IMR-90 (cell line): ENCODE results near the gene EPB41L5. TPM values are rescaled to one million over a fixed set of nuclear protein-coding genes. Genes with fewer than 3 reads are reported as not detected.

Source experiments
- ATAC-seq: fragments of 200-7000 bp; cut with Tn5 transposase; 2 replicates; pipeline ENCODE4 v1.9.1; 2020; ENCODE audit warnings: low read depth, mild to moderate bottlenecking, moderate library complexity
- BruUV-seq: library from RNA; stranded (reverse); fragments of 400-500 nt; replicated peaks from 2 replicates; lab custom pipeline; 2021; lab: Mats Ljungman, UMichigan
- CTCF ChIA-PET: fragments of 300-600 bp; formaldehyde crosslinking; extraction: SDS; loops from one replicate; lab custom pipeline; 2021; ENCODE audit warnings: antibody characterized with exemption; lab: Yijun Ruan, JAX
- POLR2A ChIA-PET: fragments of 300-600 bp; sonication (Branson Sonifier 250); formaldehyde crosslinking; loops from one replicate; lab custom pipeline; 2022; ENCODE audit warnings: antibody characterized with exemption; ENCODE audit not compliant: unreplicated experiment; lab: Charles Lee
- DNase-seq: peaks from one replicate; pipeline ENCODE4 v3.0.0; 2013
- H2AFZ ChIP-seq: replicated peaks from 2 replicates; pipeline ENCODE3; 2013; ENCODE audit warnings: low read length, mild to moderate bottlenecking; ENCODE audit not compliant: poor library complexity
- H2AK5ac ChIP-seq: 2 replicates; pipeline ENCODE4 v1.6.1; 2013; ENCODE audit warnings: low read depth, low read length, inconsistent platforms
- H2AK9ac ChIP-seq: replicated peaks from 2 replicates; pipeline ENCODE3; 2013; ENCODE audit warnings: mild to moderate bottlenecking, low read depth, low read length, moderate library complexity; ENCODE audit not compliant: poor library complexity
- H2BK120ac ChIP-seq: 2 replicates; pipeline ENCODE4 v1.6.1; 2013; ENCODE audit warnings: low read depth, low read length, inconsistent platforms
- H2BK15ac ChIP-seq: 3 replicates; pipeline ENCODE4 v1.6.1; 2013; ENCODE audit warnings: low read depth, low read length, inconsistent platforms
- H2BK20ac ChIP-seq: 2 replicates; pipeline ENCODE4 v1.6.1; 2013; ENCODE audit warnings: low read depth, mild to moderate bottlenecking, inconsistent platforms, low read length, moderate library complexity
- H2BK5ac ChIP-seq: 2 replicates; pipeline ENCODE4 v1.6.1; 2013; ENCODE audit warnings: mild to moderate bottlenecking, low read depth, low read length, inconsistent platforms; ENCODE audit not compliant: poor library complexity, severe bottlenecking
- H3K14ac ChIP-seq: replicated peaks from 2 replicates; pipeline ENCODE4 v1.6.1; 2013; ENCODE audit warnings: low read depth, low read length, inconsistent platforms
- H3K18ac ChIP-seq: 2 replicates; pipeline ENCODE4 v1.6.1; 2013; ENCODE audit warnings: low read depth, low read length, control low read depth
- H3K23ac ChIP-seq: 2 replicates; pipeline ENCODE4 v1.6.1; 2013; ENCODE audit warnings: low read depth, low read length, inconsistent platforms
- H3K27ac ChIP-seq: 2 replicates; pipeline ENCODE4 v1.5.1; 2013; ENCODE audit warnings: mild to moderate bottlenecking, control low read depth, low read length; ENCODE audit not compliant: insufficient read depth
- H3K27me3 ChIP-seq: 2 replicates; pipeline ENCODE4 v1.6.1; 2013; ENCODE audit warnings: low read length; ENCODE audit not compliant: control insufficient read depth, insufficient read depth
- H3K36me3 ChIP-seq: 2 replicates; pipeline ENCODE4 v1.6.1; 2013; ENCODE audit warnings: low read length, mixed read lengths; ENCODE audit not compliant: control insufficient read depth, insufficient read depth
- H3K4ac ChIP-seq: 2 replicates; pipeline ENCODE4 v1.6.1; 2013; ENCODE audit warnings: low read depth, low read length, inconsistent platforms
- H3K4me1 ChIP-seq: 2 replicates; pipeline ENCODE4 v1.6.1; 2013; ENCODE audit warnings: low read length, mixed read lengths; ENCODE audit not compliant: control insufficient read depth, insufficient read depth
- H3K4me2 ChIP-seq: 2 replicates; pipeline ENCODE4 v1.6.1; 2013; ENCODE audit warnings: low read depth, mild to moderate bottlenecking, control low read depth, low read length, moderate library complexity
- H3K4me3 ChIP-seq: 2 replicates; pipeline ENCODE4 v1.5.1; 2013; ENCODE audit warnings: low read depth, mild to moderate bottlenecking, control low read depth, low read length, moderate library complexity; ENCODE audit not compliant: insufficient read depth
- H3K56ac ChIP-seq: 2 replicates; pipeline ENCODE4 v1.6.1; 2013; ENCODE audit warnings: low read length, inconsistent platforms; ENCODE audit not compliant: insufficient read depth; ENCODE audit errors: extremely low read depth
- H3K79me1 ChIP-seq, 2 experiments: 2 replicates each; pipeline ENCODE4 v1.6.1; 2013; ENCODE audit warnings: low read length in 2 of 2, inconsistent platforms in 1 of 2, low read depth in 1 of 2
- H3K9ac ChIP-seq: 2 replicates; pipeline ENCODE4 v1.6.1; 2013; ENCODE audit warnings: low read depth, low read length, control low read depth
- H3K9me1 ChIP-seq: 2 replicates; pipeline ENCODE4 v1.6.1; 2013; ENCODE audit warnings: low read length, inconsistent platforms; ENCODE audit not compliant: insufficient read depth
- H3K9me3 ChIP-seq: 2 replicates; pipeline ENCODE4 v1.6.1; 2013; ENCODE audit warnings: low read length; ENCODE audit not compliant: control insufficient read depth, insufficient read depth
- H4K20me1 ChIP-seq: 2 replicates; pipeline ENCODE4 v1.6.1; 2013; ENCODE audit warnings: low read length, inconsistent platforms; ENCODE audit not compliant: insufficient read depth
- H4K5ac ChIP-seq: 2 replicates; pipeline ENCODE4 v1.6.1; 2013; ENCODE audit warnings: mild to moderate bottlenecking, low read depth, low read length, control low read depth
- H4K8ac ChIP-seq, 2 experiments: 2 replicates each; pipeline ENCODE4 v1.6.1; 2013; ENCODE audit warnings: low read depth in 2 of 2, low read length in 2 of 2, control low read depth in 1 of 2, inconsistent platforms in 1 of 2
- H4K91ac ChIP-seq: 2 replicates; pipeline ENCODE4 v1.6.1; 2013; ENCODE audit warnings: low read depth, low read length, inconsistent platforms; ENCODE audit not compliant: insufficient read depth
- CHD1 ChIP-seq: IDR thresholded peaks from 2 replicates; pipeline ENCODE4 v1.6.1; 2012; ENCODE audit warnings: low read depth, low read length, improper control_type of control experiment
- MXI1 ChIP-seq: IDR thresholded peaks from 2 replicates; pipeline ENCODE4 v1.6.1; 2012; ENCODE audit warnings: low read depth, mild to moderate bottlenecking, low read length, moderate library complexity, borderline replicate concordance
- NFE2L2 ChIP-seq: fragments of 150-350 bp; IDR thresholded peaks from 2 replicates; pipeline ENCODE4 v1.6.1; 2016; ENCODE audit warnings: low read depth, mild to moderate bottlenecking, low read length
- POLR2A ChIP-seq: IDR thresholded peaks from 2 replicates; pipeline ENCODE4 v1.6.1; 2012; ENCODE audit warnings: mild to moderate bottlenecking, low read depth, low read length
- RAD21 ChIP-seq: IDR thresholded peaks from 2 replicates; pipeline ENCODE4 v1.6.1; 2012; ENCODE audit warnings: low read length, improper control_type of control experiment
- SMC3 ChIP-seq: fragments of 150-350 bp; IDR thresholded peaks from 2 replicates; pipeline ENCODE4 v1.6.1; 2016; ENCODE audit warnings: low read depth, mild to moderate bottlenecking, antibody characterized with exemption, low read length, moderate library complexity
- WGBS, 2 experiments: methylation state at CpG; one replicate each; pipeline versions ENCODE4 v1.1.5 to v1.1.7; 2013; ENCODE audit warnings: missing lambda C conversion rate in 2 of 2; ENCODE audit not compliant: insufficient read length in 1 of 2; ENCODE audit errors: extremely low coverage in 2 of 2; 5-methylcytosine and 5-hydroxymethylcytosine counted together
- dilution Hi-C: fragments of 300-500 bp; cut with HindIII; formaldehyde crosslinking; loops from one replicate; pipeline ENCODE4 v1.14.3; 2018; ENCODE audit warnings: low sequenced_read_pairs; ENCODE audit not compliant: unreplicated experiment
- in situ Hi-C: fragments of 300-500 bp; cut with MboI; formaldehyde crosslinking; loops from 3 replicates; pipeline ENCODE4 v1.14.3; 2019; ENCODE audit warnings: low sequenced_read_pairs, inconsistent platforms, mixed read lengths
- intact Hi-C: fragments of 100-400 bp; cut with micrococcal nuclease; formaldehyde crosslinking; loops from 2 replicates; pipeline ENCODE4 v1.10.0; 2022
- polyA plus RNA-seq, 3 experiments: library from polyadenylated mRNA; depleted of rRNA; stranded (reverse); fragments of >200 nt; gene quantifications; 2 replicates each; pipeline ENCODE4 v1.2.3, GENCODE V29; 2012; ENCODE audit warnings: low replicate concordance in 1 of 3
- total RNA-seq: library from RNA; depleted of rRNA; stranded (reverse); fragments of >200 nt; gene quantifications from 2 replicates; pipeline ENCODE4 v1.2.3, GENCODE V29; 2012
- TF ChIP-seq, protein P1 (sequence below): conservative IDR thresholded peaks from 2 replicates; pipeline ENCODE4 v1.5.1; 2012; ENCODE audit warnings: mild to moderate bottlenecking, low read depth, low read length, improper control_type of control experiment

EPB41L5 gene
- total and polyA plus RNA-seq, 2 of the 4 experiments (the other 2 are of a cell fraction), result 5.1 to 10.6 TPM

DNA sequence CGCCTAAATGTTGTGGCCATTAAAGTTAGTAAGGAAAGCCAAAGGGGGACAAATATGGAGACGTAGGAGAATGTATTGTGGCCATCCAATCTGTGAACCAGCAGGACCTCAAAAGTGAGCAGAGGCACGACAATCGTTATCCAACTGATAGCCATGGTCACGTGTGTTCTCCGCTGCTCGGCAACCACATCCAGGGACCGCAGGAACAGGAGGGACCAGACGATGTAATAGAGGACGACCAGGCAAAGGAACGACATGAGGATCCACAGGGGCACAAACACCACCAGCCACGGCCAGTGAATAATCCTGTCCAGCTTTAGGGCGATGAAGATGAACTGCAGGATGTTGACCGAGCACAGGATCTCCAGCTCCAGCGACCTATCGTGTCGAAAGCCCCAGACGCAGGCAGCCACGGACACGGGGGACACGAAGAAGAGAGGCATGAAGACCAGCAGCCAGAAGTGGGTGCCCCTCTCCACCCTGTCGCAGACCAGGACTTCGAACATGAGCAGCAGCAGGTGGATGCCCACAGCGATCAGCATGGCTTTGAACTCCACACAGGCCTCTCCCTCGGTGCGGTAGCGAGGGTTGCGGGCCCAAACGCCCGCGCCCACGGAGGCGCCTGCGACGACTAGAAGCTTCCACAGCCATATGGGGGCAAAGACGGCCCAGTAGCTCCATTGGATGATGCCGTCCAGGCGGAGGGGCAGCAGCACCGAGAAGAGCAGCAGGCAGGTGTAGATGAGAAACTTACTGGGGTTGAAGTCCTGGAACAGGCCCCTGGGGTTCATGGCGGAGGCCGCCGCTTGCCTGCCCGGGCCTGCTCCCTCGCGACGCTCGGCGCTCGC is 209.5 kb downstream of the EPB41L5 start:
- H2AK9ac ChIP-seq, result peak overlapping the region; percentile 97
- H2BK20ac ChIP-seq, result no peak overlapping the region
- peak overlapping the region; percentile 95 for H2BK5ac ChIP-seq
- peak overlapping the region; percentile 97 for H2AFZ ChIP-seq
- H3K27ac ChIP-seq, result peak overlapping the region; percentile 36; the same call in 1 of the 2 replicates
- peak overlapping the region; percentile 84 for H4K91ac ChIP-seq
- POLR2A ChIA-PET, result interaction anchor here (0.5 kb wide), 1 partner anchor 9 kb away, joined by 3 read pairs; no protein-coding TSS in a partner anchor
- H3K9me3 ChIP-seq, result peaks cover 7% of the 10 kb centered on the region
- in situ Hi-C loops (no loop called here), intact Hi-C loops (no loop called here), dilution Hi-C loops (no loop called here)
- 94% methylated on average over 21 of the region's 49 CpGs; no CpG with 5 or more reads in 1 of the 2 experiments for WGBS, 2 experiments
- H3K79me1 ChIP-seq, result peaks cover 26 to 38% of the 10 kb centered on the region in 2 experiments
- CTCF ChIA-PET, result no interaction called here
- H3K36me3 ChIP-seq, result peaks cover 7% of the 10 kb centered on the region; the same call in 1 of the 2 replicates
- no peak for TF ChIP-seq RAD21
- no peak for TF ChIP-seq CHD1
- TF ChIP-seq NFE2L2, result no peak
- TF ChIP-seq, protein P1, sequence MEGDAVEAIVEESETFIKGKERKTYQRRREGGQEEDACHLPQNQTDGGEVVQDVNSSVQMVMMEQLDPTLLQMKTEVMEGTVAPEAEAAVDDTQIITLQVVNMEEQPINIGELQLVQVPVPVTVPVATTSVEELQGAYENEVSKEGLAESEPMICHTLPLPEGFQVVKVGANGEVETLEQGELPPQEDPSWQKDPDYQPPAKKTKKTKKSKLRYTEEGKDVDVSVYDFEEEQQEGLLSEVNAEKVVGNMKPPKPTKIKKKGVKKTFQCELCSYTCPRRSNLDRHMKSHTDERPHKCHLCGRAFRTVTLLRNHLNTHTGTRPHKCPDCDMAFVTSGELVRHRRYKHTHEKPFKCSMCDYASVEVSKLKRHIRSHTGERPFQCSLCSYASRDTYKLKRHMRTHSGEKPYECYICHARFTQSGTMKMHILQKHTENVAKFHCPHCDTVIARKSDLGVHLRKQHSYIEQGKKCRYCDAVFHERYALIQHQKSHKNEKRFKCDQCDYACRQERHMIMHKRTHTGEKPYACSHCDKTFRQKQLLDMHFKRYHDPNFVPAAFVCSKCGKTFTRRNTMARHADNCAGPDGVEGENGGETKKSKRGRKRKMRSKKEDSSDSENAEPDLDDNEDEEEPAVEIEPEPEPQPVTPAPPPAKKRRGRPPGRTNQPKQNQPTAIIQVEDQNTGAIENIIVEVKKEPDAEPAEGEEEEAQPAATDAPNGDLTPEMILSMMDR, result no peak
- no peak for TF ChIP-seq POLR2A
- TF ChIP-seq SMC3, result no peak
- TF ChIP-seq MXI1, result no peak
- H3K4ac ChIP-seq, result peak overlapping the region; percentile 89
- H2AK5ac ChIP-seq, result peak overlapping the region; percentile 94
- DNase-seq, result no peak
- H3K18ac ChIP-seq, result peak overlapping the region; percentile 20; the same call in 1 of the 2 replicates
- no peak overlapping the region; the same call in 1 of the 3 replicates for H2BK15ac ChIP-seq
- peak overlapping the region; percentile 94 to 99 for H4K8ac ChIP-seq
- no TSS peak for BruUV-seq
- no peak for ATAC-seq
- peaks cover under 1% of the 10 kb centered on the region; the same call in 1 of the 2 replicates for H3K27me3 ChIP-seq
- peak overlapping the region; percentile 81 for H3K4me3 ChIP-seq
- peak overlapping the region; percentile 33; the same call in 1 of the 2 replicates for H3K23ac ChIP-seq
- H3K9ac ChIP-seq, result no peak overlapping the region
- H3K4me1 ChIP-seq, result peaks cover 12% of the 10 kb centered on the region
- peaks cover 8% of the 10 kb centered on the region; the same call in 1 of the 2 replicates for H3K9me1 ChIP-seq
- H4K20me1 ChIP-seq, result no peaks in the 10 kb centered on the region; the same call in 1 of the 2 replicates
- H3K14ac ChIP-seq, result peak overlapping the region; percentile 83
- H3K4me2 ChIP-seq, result peak overlapping the region; percentile 74
- H3K56ac ChIP-seq, result peak overlapping the region; percentile 49; the same call in 1 of the 2 replicates
- peak overlapping the region; percentile 13; the same call in 1 of the 2 replicates for H2BK120ac ChIP-seq
- peak overlapping the region; percentile 89 for H4K5ac ChIP-seq
